ENCODE measurements around the gene KCNK7.

DNA sequence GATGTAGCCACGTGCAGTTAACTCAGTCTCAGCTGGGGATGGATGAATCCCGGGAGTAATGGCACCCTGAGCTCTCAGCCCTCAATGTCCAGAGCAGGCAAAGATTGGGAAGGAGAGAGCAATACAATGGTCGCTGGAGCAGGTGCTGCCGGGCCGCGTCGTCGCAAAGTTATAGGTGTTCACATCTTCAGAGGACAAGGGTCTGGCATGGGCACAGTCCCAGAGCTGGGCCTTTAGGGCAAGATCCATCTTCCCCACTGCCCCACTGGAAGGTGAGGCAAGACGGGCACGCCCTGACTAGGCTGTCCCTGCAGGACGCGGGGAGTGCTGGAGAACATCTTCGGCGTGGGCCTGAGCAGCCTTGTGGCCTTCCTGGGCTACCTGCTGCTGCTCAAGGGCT, 27.6 kb upstream of the KCNK7 start:
- TF ChIP-seq, protein P1, sequence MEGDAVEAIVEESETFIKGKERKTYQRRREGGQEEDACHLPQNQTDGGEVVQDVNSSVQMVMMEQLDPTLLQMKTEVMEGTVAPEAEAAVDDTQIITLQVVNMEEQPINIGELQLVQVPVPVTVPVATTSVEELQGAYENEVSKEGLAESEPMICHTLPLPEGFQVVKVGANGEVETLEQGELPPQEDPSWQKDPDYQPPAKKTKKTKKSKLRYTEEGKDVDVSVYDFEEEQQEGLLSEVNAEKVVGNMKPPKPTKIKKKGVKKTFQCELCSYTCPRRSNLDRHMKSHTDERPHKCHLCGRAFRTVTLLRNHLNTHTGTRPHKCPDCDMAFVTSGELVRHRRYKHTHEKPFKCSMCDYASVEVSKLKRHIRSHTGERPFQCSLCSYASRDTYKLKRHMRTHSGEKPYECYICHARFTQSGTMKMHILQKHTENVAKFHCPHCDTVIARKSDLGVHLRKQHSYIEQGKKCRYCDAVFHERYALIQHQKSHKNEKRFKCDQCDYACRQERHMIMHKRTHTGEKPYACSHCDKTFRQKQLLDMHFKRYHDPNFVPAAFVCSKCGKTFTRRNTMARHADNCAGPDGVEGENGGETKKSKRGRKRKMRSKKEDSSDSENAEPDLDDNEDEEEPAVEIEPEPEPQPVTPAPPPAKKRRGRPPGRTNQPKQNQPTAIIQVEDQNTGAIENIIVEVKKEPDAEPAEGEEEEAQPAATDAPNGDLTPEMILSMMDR (IDR thresholded peaks at IDR 0.05), result no peak
- TF ChIP-seq POLR2A (IDR thresholded peaks at IDR 0.05) (no peak), POLR2AphosphoS5 (IDR thresholded peaks at IDR 0.05) (no peak), EP300 (IDR thresholded peaks at IDR 0.05) (no peak)
